ENCODE results near the gene GCNT1.

GRCh38 chr9:76530458-76531110 is 71.6 kb downstream of the GCNT1 start:
- TF ChIP-seq, protein P1, sequence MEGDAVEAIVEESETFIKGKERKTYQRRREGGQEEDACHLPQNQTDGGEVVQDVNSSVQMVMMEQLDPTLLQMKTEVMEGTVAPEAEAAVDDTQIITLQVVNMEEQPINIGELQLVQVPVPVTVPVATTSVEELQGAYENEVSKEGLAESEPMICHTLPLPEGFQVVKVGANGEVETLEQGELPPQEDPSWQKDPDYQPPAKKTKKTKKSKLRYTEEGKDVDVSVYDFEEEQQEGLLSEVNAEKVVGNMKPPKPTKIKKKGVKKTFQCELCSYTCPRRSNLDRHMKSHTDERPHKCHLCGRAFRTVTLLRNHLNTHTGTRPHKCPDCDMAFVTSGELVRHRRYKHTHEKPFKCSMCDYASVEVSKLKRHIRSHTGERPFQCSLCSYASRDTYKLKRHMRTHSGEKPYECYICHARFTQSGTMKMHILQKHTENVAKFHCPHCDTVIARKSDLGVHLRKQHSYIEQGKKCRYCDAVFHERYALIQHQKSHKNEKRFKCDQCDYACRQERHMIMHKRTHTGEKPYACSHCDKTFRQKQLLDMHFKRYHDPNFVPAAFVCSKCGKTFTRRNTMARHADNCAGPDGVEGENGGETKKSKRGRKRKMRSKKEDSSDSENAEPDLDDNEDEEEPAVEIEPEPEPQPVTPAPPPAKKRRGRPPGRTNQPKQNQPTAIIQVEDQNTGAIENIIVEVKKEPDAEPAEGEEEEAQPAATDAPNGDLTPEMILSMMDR (IDR thresholded peaks at IDR 0.05): no peak
- no peak for TF ChIP-seq POLR2A (IDR thresholded peaks at IDR 0.05)
